SK-N-SH (cell line): ENCODE results near the gene SPC25. TPM values are rescaled to one million over a fixed set of nuclear protein-coding genes. Genes with fewer than 3 reads are reported as not detected.

Experiments
- CTCF ChIA-PET: fragments of 300-600, 350-600 bp; formaldehyde crosslinking; extraction: SDS; loops from one replicate; lab custom pipeline; 2021; lab: Yijun Ruan, JAX
- POLR2A ChIA-PET: fragments of 350-600 bp; sonication (Branson Sonifier 250); formaldehyde crosslinking; extraction: SDS; loops from one replicate; lab custom pipeline; 2020; ENCODE audit warnings: antibody characterized with exemption, inconsistent platforms; lab: Yijun Ruan, JAX
- DNase-seq: peaks from one replicate; pipeline ENCODE4 v3.0.0; 2012
- H2AFZ ChIP-seq: fragments of 200-600 bp; sonication (generic); 2 replicates; pipeline ENCODE4 v1.8.1; 2016; ENCODE audit warnings: antibody characterized with exemption, mild to moderate bottlenecking, low read depth
- H3F3A ChIP-seq: fragments of 200-600 bp; sonication (generic); replicated peaks from 2 replicates; pipeline ENCODE3; 2016; ENCODE audit warnings: antibody characterized with exemption, mild to moderate bottlenecking; ENCODE audit not compliant: insufficient read depth
- H3K27ac ChIP-seq, 2 experiments: fragments of 200-500 bp in 1 of 2; fragments of 200-600 bp in 1 of 2; sonication (Bioruptor generic) in 1 of 2; sonication (generic), shearing (Covaris generic) in 1 of 2; 2 replicates each; pipeline versions ENCODE4 v1.5.1 to v1.6.1; 2014 to 2016; ENCODE audit warnings: low read depth in 2 of 2, inconsistent platforms in 1 of 2, low read length in 1 of 2, mild to moderate bottlenecking in 1 of 2, mixed read lengths in 1 of 2
- H3K27me3 ChIP-seq: fragments of 200-600 bp; sonication (generic), shearing (Covaris generic); 2 replicates; pipeline ENCODE4 v1.6.1; 2016; ENCODE audit warnings: mixed run types; ENCODE audit not compliant: insufficient read depth
- H3K36me3 ChIP-seq, 2 experiments: fragments of 200-500 bp in 1 of 2; fragments of 200-600 bp in 1 of 2; sonication (Bioruptor generic) in 1 of 2; sonication (generic) in 1 of 2; replicated peaks in 1 of 2; 2 replicates each; pipeline versions ENCODE3 to v1.5.1; 2014 to 2016; ENCODE audit warnings: low read length in 1 of 2, mild to moderate bottlenecking in 1 of 2; ENCODE audit not compliant: insufficient read depth in 2 of 2, control insufficient read depth in 1 of 2
- H3K4me1 ChIP-seq, 2 experiments: fragments of 200-500 bp in 1 of 2; fragments of 200-600 bp in 1 of 2; sonication (Bioruptor generic) in 1 of 2; sonication (generic), shearing (Covaris generic) in 1 of 2; 2 replicates each; pipeline versions ENCODE4 v1.5.1 to v1.6.1; 2014 to 2016; ENCODE audit warnings: low read depth in 1 of 2, low read length in 1 of 2, mixed run types in 1 of 2; ENCODE audit not compliant: insufficient read depth in 2 of 2, control insufficient read depth in 1 of 2
- H3K4me2 ChIP-seq: fragments of 200-600 bp; sonication (generic), shearing (Covaris generic); 2 replicates; pipeline ENCODE4 v1.6.1; 2017; ENCODE audit warnings: mixed run types
- H3K4me3 ChIP-seq, 2 experiments: fragments of 200-500 bp in 1 of 2; fragments of 200-600 bp in 1 of 2; sonication (Bioruptor generic) in 1 of 2; sonication (generic), shearing (Covaris generic) in 1 of 2; 2 replicates each; pipeline versions ENCODE4 v1.5.1 to v1.8.1; 2014 to 2016; ENCODE audit warnings: low read depth in 2 of 2, inconsistent platforms in 1 of 2, low read length in 1 of 2, mild to moderate bottlenecking in 1 of 2, mixed read lengths in 1 of 2, moderate library complexity in 1 of 2
- H3K79me2 ChIP-seq: fragments of 200-600 bp; sonication (generic); 2 replicates; pipeline ENCODE4 v1.8.1; 2017; ENCODE audit warnings: mild to moderate bottlenecking; ENCODE audit not compliant: insufficient read depth
- H3K9ac ChIP-seq: fragments of 200-600 bp; sonication (generic); 2 replicates; pipeline ENCODE4 v1.6.1; 2017; ENCODE audit warnings: mixed run types
- H3K9me2 ChIP-seq: fragments of 200-600 bp; sonication (generic); 2 replicates; pipeline ENCODE4 v1.6.1; 2017; ENCODE audit warnings: mixed run types
- H3K9me3 ChIP-seq: fragments of 200-600 bp; sonication (generic); 2 replicates; pipeline ENCODE4 v1.6.1; 2017; ENCODE audit warnings: mixed run types, mild to moderate bottlenecking, moderate library complexity
- H4K20me1 ChIP-seq: fragments of 200-600 bp; sonication (generic); 2 replicates; pipeline ENCODE4 v1.6.1; 2017; ENCODE audit warnings: mild to moderate bottlenecking, mixed run types; ENCODE audit not compliant: insufficient read depth
- CTCF ChIP-seq: fragments of 200-600 bp; sonication (generic); IDR thresholded peaks from 2 replicates; pipeline ENCODE4 v1.6.1; 2017; ENCODE audit warnings: antibody characterized with exemption, mild to moderate bottlenecking, moderate library complexity
- ELF1 ChIP-seq: IDR thresholded peaks from 2 replicates; pipeline ENCODE4 v1.4.0; 2012
- EZH2phosphoT487 ChIP-seq: fragments of 200-600 bp; sonication (generic); IDR thresholded peaks from 2 replicates; pipeline ENCODE4 v1.6.1; 2017; ENCODE audit warnings: low read depth, mixed run types, mild to moderate bottlenecking, antibody characterized with exemption, moderate library complexity, borderline replicate concordance
- FOSL2 ChIP-seq: IDR thresholded peaks from 2 replicates; pipeline ENCODE4 v1.4.0; 2012; ENCODE audit warnings: low read depth, mild to moderate bottlenecking, moderate library complexity, borderline replicate concordance
- FOXM1 ChIP-seq: IDR thresholded peaks from 2 replicates; pipeline ENCODE4 v1.4.0; 2012; ENCODE audit warnings: low read depth, mild to moderate bottlenecking
- GATA2 ChIP-seq: sonication (generic); formaldehyde crosslinking; IDR thresholded peaks from 2 replicates; pipeline ENCODE4 v1.5.0; 2020; ENCODE audit warnings: mild to moderate bottlenecking, missing genetic modification reagents
- JUND ChIP-seq: IDR thresholded peaks from 2 replicates; pipeline ENCODE4 v1.4.0; 2012
- NRF1 ChIP-seq: IDR thresholded peaks from 2 replicates; pipeline ENCODE4 v1.6.1; 2012; ENCODE audit warnings: low read depth, mild to moderate bottlenecking, low read length
- POLR2AphosphoS5 ChIP-seq: IDR thresholded peaks from 2 replicates; pipeline ENCODE4 v1.6.1; 2012; ENCODE audit warnings: low read depth, low read length
- RAD21 ChIP-seq: IDR thresholded peaks from 2 replicates; pipeline ENCODE4 v1.6.1; 2012; ENCODE audit warnings: mild to moderate bottlenecking, low read length
- RCOR1 ChIP-seq: fragments of 150-350 bp; IDR thresholded peaks from 2 replicates; pipeline ENCODE4 v1.6.1; 2017; ENCODE audit warnings: antibody characterized with exemption, low read length
- RFX5 ChIP-seq: IDR thresholded peaks from 2 replicates; pipeline ENCODE4 v1.6.1; 2012; ENCODE audit warnings: mild to moderate bottlenecking, improper control_type of control experiment, low read length
- SMC3 ChIP-seq: IDR thresholded peaks from 2 replicates; pipeline ENCODE4 v1.6.1; 2012; ENCODE audit warnings: low read depth, low read length, improper control_type of control experiment
- TAF1 ChIP-seq: IDR thresholded peaks from 2 replicates; pipeline ENCODE4 v1.6.1; 2012; ENCODE audit warnings: low read depth, mild to moderate bottlenecking, low read length, moderate library complexity, borderline replicate concordance
- YY1 ChIP-seq: IDR thresholded peaks from 2 replicates; pipeline ENCODE4 v1.4.0; 2012; ENCODE audit warnings: low read depth, mild to moderate bottlenecking
- WGBS: methylation state at CpG from one replicate; pipeline ENCODE4 v1.1.6; 2017; ENCODE audit warnings: low lambda C conversion rate; 5-methylcytosine and 5-hydroxymethylcytosine counted together
- polyA plus RNA-seq, 3 experiments: library from polyadenylated mRNA; depleted of rRNA; stranded (reverse); fragments of >200 nt; gene quantifications; 2 replicates each; pipeline ENCODE4 v1.2.3, GENCODE V29; 2012
- TF ChIP-seq, protein P1 (sequence below): IDR thresholded peaks from 2 replicates; pipeline ENCODE4; 2012
- TF ChIP-seq, protein P2 (sequence below): IDR thresholded peaks from 2 replicates; pipeline ENCODE4 v1.4.0; 2012; ENCODE audit warnings: low read depth
- TF ChIP-seq, protein P3 (sequence below): fragments of 150-350 bp; IDR thresholded peaks from 2 replicates; pipeline ENCODE4 v1.6.1; 2017; ENCODE audit warnings: antibody characterized with exemption, low read length, low read depth, borderline replicate concordance
- TF ChIP-seq, protein P4 (sequence below): fragments of 150-350 bp; IDR thresholded peaks from 2 replicates; pipeline ENCODE4 v1.6.1; 2016; ENCODE audit warnings: mild to moderate bottlenecking, low read depth, low read length

The SPC25 gene
- polyA plus RNA-seq, 1 of the 3 experiments (the other 2 are of a cell fraction): 4.8 TPM

GRCh38 chr2:168926621-168927386 lies 36.6 kb upstream of the SPC25 start:
- H3K27ac ChIP-seq: no peak overlapping the region
- H3K36me3 ChIP-seq: no peaks in the 10 kb centered on the region
- POLR2A ChIA-PET: no interaction called here
- no peak overlapping the region for H3K4me3 ChIP-seq
- no peak overlapping the region for H2AFZ ChIP-seq
- CTCF ChIA-PET: no interaction called here
- no peaks in the 10 kb centered on the region for H3K9me2 ChIP-seq
- no peaks in the 10 kb centered on the region for H3K9me3 ChIP-seq
- no peak overlapping the region for H3K9ac ChIP-seq
- peaks cover 0 to 2% of the 10 kb centered on the region in 2 experiments; a peak in 2 of 4 replicates for H3K4me1 ChIP-seq
- no peaks in the 10 kb centered on the region for H4K20me1 ChIP-seq
- H3K79me2 ChIP-seq: no peaks in the 10 kb centered on the region
- H3F3A ChIP-seq: no peaks in the 10 kb centered on the region
- TF ChIP-seq FOXM1 (no peak), JUND (no peak), ELF1 (no peak), FOSL2 (no peak), RFX5 (no peak), RCOR1 (no peak), POLR2AphosphoS5 (no peak), TAF1 (no peak), SMC3 (no peak), NRF1 (no peak), CTCF (no peak), YY1 (no peak), RAD21 (no peak), GATA2 (CRISPR knock-in tag) (no peak), EZH2phosphoT487 (no peak)
- TF ChIP-seq, protein P1, sequence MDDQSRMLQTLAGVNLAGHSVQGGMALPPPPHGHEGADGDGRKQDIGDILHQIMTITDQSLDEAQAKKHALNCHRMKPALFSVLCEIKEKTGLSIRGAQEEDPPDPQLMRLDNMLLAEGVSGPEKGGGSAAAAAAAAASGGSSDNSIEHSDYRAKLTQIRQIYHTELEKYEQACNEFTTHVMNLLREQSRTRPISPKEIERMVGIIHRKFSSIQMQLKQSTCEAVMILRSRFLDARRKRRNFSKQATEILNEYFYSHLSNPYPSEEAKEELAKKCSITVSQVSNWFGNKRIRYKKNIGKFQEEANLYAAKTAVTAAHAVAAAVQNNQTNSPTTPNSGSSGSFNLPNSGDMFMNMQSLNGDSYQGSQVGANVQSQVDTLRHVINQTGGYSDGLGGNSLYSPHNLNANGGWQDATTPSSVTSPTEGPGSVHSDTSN: no peak
- TF ChIP-seq, protein P2, sequence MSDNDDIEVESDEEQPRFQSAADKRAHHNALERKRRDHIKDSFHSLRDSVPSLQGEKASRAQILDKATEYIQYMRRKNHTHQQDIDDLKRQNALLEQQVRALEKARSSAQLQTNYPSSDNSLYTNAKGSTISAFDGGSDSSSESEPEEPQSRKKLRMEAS: no peak
- TF ChIP-seq, protein P3, sequence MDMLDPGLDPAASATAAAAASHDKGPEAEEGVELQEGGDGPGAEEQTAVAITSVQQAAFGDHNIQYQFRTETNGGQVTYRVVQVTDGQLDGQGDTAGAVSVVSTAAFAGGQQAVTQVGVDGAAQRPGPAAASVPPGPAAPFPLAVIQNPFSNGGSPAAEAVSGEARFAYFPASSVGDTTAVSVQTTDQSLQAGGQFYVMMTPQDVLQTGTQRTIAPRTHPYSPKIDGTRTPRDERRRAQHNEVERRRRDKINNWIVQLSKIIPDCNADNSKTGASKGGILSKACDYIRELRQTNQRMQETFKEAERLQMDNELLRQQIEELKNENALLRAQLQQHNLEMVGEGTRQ: no peak
- TF ChIP-seq, protein P4, sequence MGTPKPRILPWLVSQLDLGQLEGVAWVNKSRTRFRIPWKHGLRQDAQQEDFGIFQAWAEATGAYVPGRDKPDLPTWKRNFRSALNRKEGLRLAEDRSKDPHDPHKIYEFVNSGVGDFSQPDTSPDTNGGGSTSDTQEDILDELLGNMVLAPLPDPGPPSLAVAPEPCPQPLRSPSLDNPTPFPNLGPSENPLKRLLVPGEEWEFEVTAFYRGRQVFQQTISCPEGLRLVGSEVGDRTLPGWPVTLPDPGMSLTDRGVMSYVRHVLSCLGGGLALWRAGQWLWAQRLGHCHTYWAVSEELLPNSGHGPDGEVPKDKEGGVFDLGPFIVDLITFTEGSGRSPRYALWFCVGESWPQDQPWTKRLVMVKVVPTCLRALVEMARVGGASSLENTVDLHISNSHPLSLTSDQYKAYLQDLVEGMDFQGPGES: no peak
- H3K4me2 ChIP-seq: no peak overlapping the region
- no peak for DNase-seq
- WGBS: 43% methylated on average over 3 of the region's 3 CpGs
- peaks cover 4% of the 10 kb centered on the region; the same call in 1 of the 2 replicates for H3K27me3 ChIP-seq
